Stomach (tissue), 9 donors: ENCODE results near the gene SERPINI2. TPM values are rescaled to one million over a fixed set of nuclear protein-coding genes. Genes with fewer than 3 reads are reported as not detected.

Source experiments
- DNase-seq, 2 donors: peaks; one replicate each; pipeline versions ENCODE4 v3.0.0 to v3.0.0-alpha.2; 2013 to 2019
- H3K27ac ChIP-seq, 5 donors: fragments of 200-600 bp in 4 of 5; sonication (generic) in 4 of 5; one replicate each; pipeline ENCODE4 v1.5.1; 2013 to 2019; ENCODE audit warnings: mild to moderate bottlenecking in 1 of 5, moderate library complexity in 1 of 5
- H3K27me3 ChIP-seq, 3 donors: fragments of 200-600 bp; sonication (generic); one replicate each; pipeline ENCODE4 v1.5.1; 2017 to 2019; ENCODE audit warnings: mixed run types in 1 of 3
- H3K36me3 ChIP-seq, 4 donors: fragments of 200-600 bp; sonication (generic); 1 replicate in 3 of 4; 2 replicates in 1 of 4; pipeline ENCODE4 v1.5.1; 2016 to 2019
- H3K4me1 ChIP-seq, 4 donors: fragments of 200-600 bp; sonication (generic); one replicate each; pipeline ENCODE4 v1.5.1; 2016 to 2019
- H3K4me3 ChIP-seq, 4 donors: fragments of 200-600 bp; sonication (generic) in 3 of 4; one replicate each; pipeline ENCODE4 v1.5.1; 2016 to 2019; ENCODE audit warnings: mild to moderate bottlenecking in 1 of 4
- H3K9me3 ChIP-seq, 4 donors: fragments of 200-600 bp; sonication (generic); one replicate each; pipeline ENCODE4 v1.5.1; 2016 to 2019
- CTCF ChIP-seq, 7 experiments: fragments of 450-650 bp in 4 of 7; fragments of 200-600 bp in 3 of 7; sonication (generic) in 3 of 7; IDR thresholded peaks; one replicate each; pipeline ENCODE4 v1.5.1; 2016 to 2019; ENCODE audit warnings: antibody characterized with exemption in 7 of 7, control low read depth in 2 of 7, mild to moderate bottlenecking in 1 of 7
- EP300 ChIP-seq: sonication (generic); formaldehyde crosslinking; IDR thresholded peaks from one replicate; pipeline ENCODE4 v1.6.1; 2017; ENCODE audit warnings: antibody characterized with exemption
- POLR2A ChIP-seq, 4 donors: fragments of 450-650 bp; IDR thresholded peaks; one replicate each; pipeline ENCODE4 v1.6.1; 2016; ENCODE audit warnings: antibody characterized with exemption in 4 of 4, control low read depth in 2 of 4, mild to moderate bottlenecking in 1 of 4, moderate library complexity in 1 of 4
- POLR2AphosphoS5 ChIP-seq, 3 donors: sonication (generic); formaldehyde crosslinking; IDR thresholded peaks; one replicate each; pipeline ENCODE4 v1.6.1; 2016; ENCODE audit warnings: antibody characterized with exemption in 3 of 3
- WGBS, 5 donors: extraction: QIAGEN DNeasy Blood & Tissue Kit in 3 of 5; methylation state at CpG; one replicate each; pipeline versions ENCODE4 v1.1.5 to v1.1.7; 2013 to 2018; 5-methylcytosine and 5-hydroxymethylcytosine counted together
- intact Hi-C: fragments of 100-400 bp; cut with DNase I; formaldehyde crosslinking; loops from one replicate; pipeline ENCODE4 v1.15.1; 2023; ENCODE audit warnings: low total_unique reads
- polyA plus RNA-seq, 3 donors: library from polyadenylated mRNA; stranded (reverse); fragments of 200-250 nt; gene quantifications; one replicate each; pipeline ENCODE4 v1.2.3, GENCODE V29; 2013
- total RNA-seq, 5 donors: library from RNA; depleted of rRNA; stranded (reverse); fragments of >200 nt; gene quantifications; one replicate each; pipeline versions ENCODE4 v1.1.0 to v1.2.3, GENCODE V29; 2014 to 2016
- donor health status: healthy with polysubstance abuse.
- donor health status: Bipolar disorder and iron deficiency.
- donor health status: healthy.

The SERPINI2 gene
- total and polyA plus RNA-seq, 8 donors: 1.1 to 1.3 (median 1.1) TPM; not detected in 5

- Histone ChIP-seq H3K4me1 (peaks cover 0 to 3% (median 0%) of the 10 kb centered on the region in 4 donors), H3K27me3 (no peaks in the 10 kb centered on the region), H3K27ac (no peak overlapping the region), H3K9me3 (no peaks in the 10 kb centered on the region), H3K4me3 (no peak overlapping the region), H3K36me3 (no peaks in the 10 kb centered on the region)
- no peak for TF ChIP-seq EP300
- TF ChIP-seq POLR2A (IDR thresholded peaks at IDR 0.05): no peak
- no peak for TF ChIP-seq POLR2AphosphoS5 (IDR thresholded peaks at IDR 0.05)
- TF ChIP-seq CTCF (IDR thresholded peaks at IDR 0.05): no peak
- intact Hi-C loops: no loop called here
- DNase-seq: no peak
Observed at GRCh38 chr3:167466966-167467365, 6.9 kb downstream of the SERPINI2 start.

- 54 to 69% (median 67%) methylated on average over 6 of the region's 6 CpGs for WGBS, 5 donors
- H3K27ac ChIP-seq: no peak overlapping the region
- H3K4me1 ChIP-seq: no peaks in the 10 kb centered on the region
- no peaks in the 10 kb centered on the region for H3K9me3 ChIP-seq
- H3K36me3 ChIP-seq: no peaks in the 10 kb centered on the region
- no peak for DNase-seq
- TF ChIP-seq EP300: no peak
- no peak for TF ChIP-seq POLR2A (IDR thresholded peaks at IDR 0.05)
- TF ChIP-seq POLR2AphosphoS5 (IDR thresholded peaks at IDR 0.05): no peak
- TF ChIP-seq CTCF (IDR thresholded peaks at IDR 0.05): no peak
- intact Hi-C loops: no loop called here
- no peak overlapping the region for H3K4me3 ChIP-seq
- no peaks in the 10 kb centered on the region for H3K27me3 ChIP-seq
Observed at GRCh38 chr3:167456157-167456799, 17.6 kb downstream of the SERPINI2 start.

- H3K27me3 ChIP-seq: no peaks in the 10 kb centered on the region
- DNase-seq: no peak
- H3K9me3 ChIP-seq: no peaks in the 10 kb centered on the region
- no peak overlapping the region for H3K4me3 ChIP-seq
- no peak overlapping the region for H3K27ac ChIP-seq
- TF ChIP-seq CTCF (IDR thresholded peaks at IDR 0.05) (no peak), POLR2AphosphoS5 (IDR thresholded peaks at IDR 0.05) (no peak)
- intact Hi-C loops: no loop called here
- H3K4me1 ChIP-seq: no peaks in the 10 kb centered on the region
- WGBS, 5 donors: 79 to 95% (median 87%) methylated on average over 2 of the region's 2 CpGs
- H3K36me3 ChIP-seq: no peaks in the 10 kb centered on the region
Observed at GRCh38 chr3:167453815-167454214, 20.0 kb downstream of the SERPINI2 start.

- intact Hi-C loops: no loop called here
- no peaks in the 10 kb centered on the region for H3K4me1 ChIP-seq
- no peaks in the 10 kb centered on the region for H3K9me3 ChIP-seq
- TF ChIP-seq POLR2A (IDR thresholded peaks at IDR 0.05) (no peak), EP300 (no peak), POLR2AphosphoS5 (IDR thresholded peaks at IDR 0.05) (no peak), CTCF (IDR thresholded peaks at IDR 0.05) (no peak)
- WGBS, 5 donors: 0 to 47% (median 17%) methylated on average over 1 of the region's 1 CpG
- H3K4me3 ChIP-seq: no peak overlapping the region
- H3K36me3 ChIP-seq: no peaks in the 10 kb centered on the region
- H3K27me3 ChIP-seq: no peaks in the 10 kb centered on the region
- H3K27ac ChIP-seq: no peak overlapping the region
- no peak for DNase-seq
Observed at GRCh38 chr3:167451282-167451681, 22.6 kb downstream of the SERPINI2 start.
